Epithelial cell of proximal tubule (primary cell): ENCODE measurements around the gene RYR2. TPM values are rescaled to one million over a fixed set of nuclear protein-coding genes. Genes with fewer than 3 reads are reported as not detected.

Source experiments
- DNase-seq: peaks from one replicate; pipeline ENCODE4 v3.0.0-alpha.2; 2011; ENCODE audit warnings: low read depth
- H3K4me3 ChIP-seq: 2 replicates; pipeline ENCODE4 v1.5.1; 2011; ENCODE audit warnings: low read depth, mild to moderate bottlenecking, low read length
- CTCF ChIP-seq: conservative IDR thresholded peaks from 2 replicates; pipeline ENCODE4 v1.5.1; 2012; ENCODE audit warnings: low read depth, mild to moderate bottlenecking, low read length
- total RNA-seq: library from RNA; depleted of rRNA; stranded (reverse); fragments of >200 nt; gene quantifications from 2 replicates; pipeline ENCODE4 v1.2.3, GENCODE V29; 2015

The RYR2 gene
- total RNA-seq, 1 donor from 2014 or later = 0.63 TPM

GRCh38 chr1:237634922-237635321 is 592.9 kb downstream of the RYR2 start:
- no peak for DNase-seq
- H3K4me3 ChIP-seq = no peak overlapping the region
- no peak for TF ChIP-seq CTCF

- no peak for DNase-seq
- no peak overlapping the region for H3K4me3 ChIP-seq
- no peak for TF ChIP-seq CTCF
These were observed 596.6 kb downstream of the RYR2 start for GRCh38 chr1:237638555-237638954.

GRCh38 chr1:237640011-237640671 is 598.2 kb downstream of the RYR2 start:
- no peak for DNase-seq
- TF ChIP-seq CTCF = no peak
- no peak overlapping the region for H3K4me3 ChIP-seq

- TF ChIP-seq CTCF = no peak
- no peak for DNase-seq
- no peak overlapping the region for H3K4me3 ChIP-seq
These were observed 599.0 kb downstream of the RYR2 start for GRCh38 chr1:237640966-237641365.

GRCh38 chr1:237650809-237651208 is 608.8 kb downstream of the RYR2 start:
- DNase-seq = no peak
- TF ChIP-seq CTCF = no peak

GRCh38 chr1:237655778-237656177 is 613.8 kb downstream of the RYR2 start:
- H3K4me3 ChIP-seq = no peak overlapping the region
- DNase-seq = no peak
- no peak for TF ChIP-seq CTCF

More at GRCh38 chr1:237650809-237651208, 608.8 kb downstream of the RYR2 start:
- no peak overlapping the region for H3K4me3 ChIP-seq

GRCh38 chr1:237664348-237664747 is 622.4 kb downstream of the RYR2 start:
- TF ChIP-seq CTCF = no peak
- no peak overlapping the region for H3K4me3 ChIP-seq
- no peak for DNase-seq
